Left kidney (tissue), 2 donors: ENCODE data around the gene KATNAL2. TPM values are rescaled to one million over a fixed set of nuclear protein-coding genes. Genes with fewer than 3 reads are reported as not detected.
"Not testable (repeated sequence)": the region's sequence is repeated elsewhere in the genome, so short reads cannot be mapped to it uniquely, and the experiment has no call there.

Experiments
- DNase-seq: peaks from one replicate; pipeline ENCODE4 v3.0.0-alpha.2; 2013
- polyA plus RNA-seq: library from polyadenylated mRNA; unstranded; fragments of 120-200 nt; gene quantifications from one replicate; pipeline ENCODE4 v1.2.1, GENCODE V29; 2013; ENCODE audit not compliant: insufficient read length

KATNAL2 gene
- polyA plus RNA-seq, 1 donor: 14.1 TPM

DNA sequence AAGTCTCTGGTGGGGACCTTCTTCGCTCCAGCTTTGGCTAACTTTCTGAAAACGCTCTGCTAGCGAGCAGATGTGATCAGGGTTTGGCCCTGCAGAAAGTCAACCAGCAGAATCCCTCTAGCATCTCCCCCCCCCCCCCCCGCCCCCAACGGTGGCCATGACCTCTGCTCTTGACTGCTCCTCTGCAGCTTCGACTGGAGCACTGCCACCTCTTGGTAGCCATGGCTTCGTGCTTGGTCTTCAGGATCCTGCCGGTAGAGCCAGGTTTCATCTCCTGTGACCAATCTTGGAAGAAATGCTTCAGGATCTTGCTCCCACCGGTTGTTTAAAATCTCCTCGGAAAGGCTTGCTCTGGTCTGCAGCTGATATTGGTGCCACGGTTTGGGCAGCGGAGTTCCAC lies 113.5 kb downstream of the KATNAL2 start:
- not testable (repeated sequence) for DNase-seq

DNA sequence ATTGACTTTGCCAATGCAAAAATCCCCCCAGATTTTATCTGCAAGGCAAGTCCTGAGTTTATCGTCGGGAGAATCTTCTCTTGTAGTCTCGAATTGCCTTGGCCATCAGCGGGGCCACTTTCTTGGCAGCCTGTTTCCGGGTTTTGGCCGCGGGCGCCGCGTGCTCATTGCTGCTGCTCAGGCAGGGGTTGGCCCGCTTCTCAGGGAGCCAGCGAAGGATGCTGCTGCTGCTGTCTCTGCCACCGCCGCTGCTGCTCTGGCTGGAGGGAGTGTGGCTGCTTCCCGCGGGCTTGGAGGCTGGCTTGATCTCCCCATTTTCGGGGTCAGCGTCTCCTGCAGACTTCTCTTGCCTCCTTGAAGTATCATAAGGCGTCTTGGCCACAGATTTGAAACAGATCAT lies 115.5 kb downstream of the KATNAL2 start:
- no peak for DNase-seq

DNA sequence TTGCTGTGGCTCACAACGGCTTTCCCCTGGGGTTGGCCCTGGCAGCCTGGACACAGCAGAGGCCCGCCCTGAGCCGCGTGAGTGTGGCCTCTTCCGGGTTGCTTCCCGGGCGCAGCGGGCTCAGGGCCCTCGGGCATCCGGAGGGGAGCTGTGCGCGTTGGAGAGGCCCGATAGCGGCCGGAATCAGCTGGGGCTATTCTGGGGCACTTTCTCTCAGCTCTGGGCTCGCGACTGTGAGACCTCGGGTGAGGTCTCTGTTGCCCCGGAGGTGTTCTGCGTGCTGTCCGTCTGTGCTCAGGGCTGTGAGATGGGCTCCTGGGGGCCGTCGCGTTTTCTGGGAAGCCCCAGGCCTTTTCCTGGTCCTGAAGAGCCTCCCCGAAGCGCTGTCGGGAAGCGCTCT lies 117.2 kb downstream of the KATNAL2 start:
- not testable (repeated sequence) for DNase-seq

DNA sequence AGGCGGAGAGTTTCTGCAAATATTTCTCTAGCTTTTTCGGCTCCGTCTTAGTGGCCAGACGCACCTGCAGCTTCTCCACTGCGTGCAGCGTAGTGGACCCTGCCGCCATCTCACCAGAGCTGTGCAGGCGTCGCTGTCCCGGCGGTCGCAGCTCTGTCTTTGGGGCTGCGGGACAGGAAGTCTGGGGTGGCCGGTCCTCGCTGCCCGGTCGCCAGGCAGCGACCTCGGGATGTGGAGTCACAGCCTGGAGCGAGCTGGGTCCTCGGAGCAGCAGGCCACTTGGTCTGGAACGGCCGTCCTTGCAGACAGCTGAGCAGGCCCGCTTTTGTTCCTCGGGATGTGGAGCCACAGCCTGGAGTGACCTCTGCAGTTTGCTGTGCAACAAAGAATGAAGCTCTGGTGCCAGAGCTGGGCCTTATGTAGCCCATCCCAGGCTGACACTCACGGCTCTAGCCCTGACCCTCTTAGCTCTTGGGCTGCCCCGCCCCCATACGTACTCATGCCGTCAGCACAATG lies 117.8 kb downstream of the KATNAL2 start, which contains the start of gene ELOA2:
Gene ELOA2 (minus strand): TSS at position 466 of the 516 bp plus-strand sequence. CDS start 357 bp downstream, at position 109.
- no peak for DNase-seq

DNA sequence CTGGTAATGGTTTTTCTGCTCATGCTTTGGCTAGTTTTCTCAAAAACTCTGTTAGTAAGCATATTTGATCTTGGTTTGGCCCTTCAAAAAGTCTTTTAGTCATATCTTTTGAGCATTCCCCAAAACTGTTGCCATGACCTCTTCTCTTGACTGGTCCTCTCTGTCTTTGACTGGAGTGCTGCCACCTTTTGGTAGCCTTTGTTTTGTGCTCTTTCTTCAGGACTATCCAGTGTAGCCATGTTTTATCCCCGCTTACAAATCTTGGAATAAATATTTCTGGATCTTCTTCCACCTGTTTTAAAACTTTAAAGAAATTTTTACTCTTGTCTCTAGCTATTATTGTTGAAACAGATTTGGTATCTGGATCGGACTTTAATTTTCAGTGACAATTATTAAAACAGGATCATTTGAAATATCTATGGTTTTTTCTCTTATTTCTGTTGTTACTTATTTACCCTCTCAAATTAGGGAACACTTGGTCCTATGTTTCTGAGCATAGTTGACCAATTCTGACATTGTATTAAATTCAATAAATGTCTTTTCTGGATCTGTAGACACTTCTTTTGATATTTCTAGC lies 119.0 kb downstream of the KATNAL2 start:
- DNase-seq: peak; percentile 8

DNA sequence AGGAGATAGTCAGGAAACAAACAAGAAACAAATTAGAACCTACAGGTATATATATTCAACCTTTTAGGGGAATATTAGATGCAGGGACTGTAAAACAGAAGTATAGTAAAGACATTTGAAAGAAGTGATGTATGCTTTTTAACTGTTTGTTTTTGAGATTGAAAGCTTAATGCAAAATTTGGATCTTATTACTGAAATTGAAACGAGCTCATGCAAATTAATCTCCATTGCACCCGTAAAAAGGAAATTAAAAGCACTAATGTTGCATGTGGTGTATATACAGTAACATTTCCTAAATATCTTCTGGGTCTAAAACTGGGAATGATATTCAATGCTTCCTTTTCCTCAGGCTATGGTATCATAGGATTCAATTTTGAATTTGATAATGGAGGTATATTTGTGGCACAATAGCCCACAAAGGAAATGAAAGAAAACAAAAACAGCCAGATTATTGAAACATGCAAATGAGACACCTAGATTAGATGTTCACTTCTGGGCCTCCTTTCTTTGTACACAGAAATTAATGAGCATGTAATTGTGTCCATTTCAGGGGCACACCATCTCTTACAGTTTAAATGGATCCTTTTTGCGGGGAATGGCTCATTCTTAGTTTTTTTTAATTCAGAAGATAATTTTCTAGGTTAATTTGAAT lies 119.7 kb downstream of the KATNAL2 start:
- no peak for DNase-seq

DNA sequence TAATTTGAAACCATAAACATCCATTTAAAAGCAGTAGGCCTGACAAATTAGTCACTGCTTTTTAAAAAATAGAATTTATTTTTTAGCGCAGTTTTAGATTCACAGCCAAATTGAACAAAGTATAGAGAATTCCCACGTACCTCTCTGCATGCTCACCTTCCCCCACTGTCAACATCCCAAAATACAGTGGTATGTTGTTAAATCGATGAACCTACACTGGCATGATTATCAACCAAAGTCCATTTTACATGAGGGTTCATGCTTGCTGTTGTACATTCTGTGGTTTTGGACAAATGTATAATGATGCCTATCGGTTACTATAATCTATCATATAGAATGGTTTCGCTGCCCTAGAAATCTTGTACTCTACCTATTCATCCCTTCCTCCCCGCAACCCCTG lies 123.6 kb downstream of the KATNAL2 start:
- DNase-seq: no peak

DNA sequence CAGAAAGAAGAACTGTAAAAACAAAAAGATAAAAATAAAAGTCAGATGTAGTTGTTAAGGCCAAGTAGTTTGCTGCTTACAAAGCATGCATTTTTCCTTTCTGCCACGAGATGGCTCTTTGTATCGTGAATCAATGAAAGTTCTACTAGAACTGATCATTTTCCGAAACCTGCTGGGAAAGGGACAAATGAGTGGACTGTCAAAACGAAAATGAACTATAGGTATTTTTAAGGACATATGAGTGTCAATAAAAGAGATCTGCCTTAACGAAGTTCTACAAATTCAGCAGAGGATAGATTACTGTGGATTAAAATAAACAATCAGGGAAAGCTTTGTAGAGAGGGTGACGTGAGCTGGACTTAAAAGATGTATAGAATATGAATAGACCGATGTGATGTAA lies 133.1 kb downstream of the KATNAL2 start:
- DNase-seq: peak; percentile 30

DNA sequence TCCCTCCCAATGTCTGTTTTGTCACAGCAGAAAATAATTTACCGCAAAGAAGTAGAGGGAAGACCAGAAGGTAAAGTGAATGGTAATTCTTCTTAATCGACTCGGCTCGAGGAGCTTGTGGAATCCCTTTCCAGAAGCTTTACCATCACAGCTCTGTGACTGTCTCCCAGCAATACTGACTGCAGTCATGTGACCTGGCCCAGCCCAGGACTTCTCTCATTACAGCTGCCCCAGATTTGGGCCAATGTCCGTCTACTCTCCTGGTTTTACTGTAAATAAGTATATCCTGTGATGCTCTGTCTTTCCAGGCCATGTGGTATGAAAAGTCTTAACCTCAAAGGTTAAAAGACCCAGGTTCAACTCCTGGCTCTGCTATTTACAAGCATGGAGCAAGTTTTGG lies 137.0 kb downstream of the KATNAL2 start:
- DNase-seq: no peak

DNA sequence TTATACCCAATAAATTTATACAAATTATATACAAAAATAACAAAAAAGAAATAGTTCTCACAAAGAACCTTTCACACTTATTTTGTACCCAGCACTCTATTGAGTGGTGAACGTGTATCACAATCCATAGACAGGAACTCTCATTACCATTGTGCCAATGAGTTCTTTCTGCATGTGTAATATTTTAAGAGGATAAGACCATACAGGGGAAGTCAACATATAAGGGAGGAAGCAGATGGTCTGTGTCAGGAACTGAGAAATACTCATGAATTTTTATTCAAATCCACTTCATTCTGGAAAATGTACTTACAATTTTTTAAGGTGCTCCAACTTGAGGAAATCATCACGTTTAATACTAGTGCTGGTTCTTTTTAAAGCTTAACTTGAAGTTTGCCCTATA lies 145.1 kb downstream of the KATNAL2 start:
- DNase-seq: no peak

DNA sequence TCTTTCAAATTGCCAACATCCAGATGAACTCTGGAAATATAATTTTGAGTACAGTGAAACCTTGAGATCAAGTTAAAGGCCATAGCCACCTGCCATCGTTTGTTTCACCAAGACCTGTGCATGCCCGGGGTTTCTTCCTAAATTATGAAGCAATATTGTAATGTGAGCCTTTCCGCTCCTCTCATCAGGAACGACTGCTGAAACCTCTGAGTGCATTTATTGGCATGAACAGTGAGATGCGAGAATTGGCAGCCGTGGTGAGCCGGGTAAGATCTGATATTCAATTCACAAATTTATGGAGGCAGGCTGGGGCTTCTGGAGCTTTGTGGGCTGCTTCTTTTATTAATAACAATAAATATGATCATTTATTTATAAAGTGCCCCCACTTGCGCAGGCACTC lies 145.7 kb downstream of the KATNAL2 start:
- no peak for DNase-seq

DNA sequence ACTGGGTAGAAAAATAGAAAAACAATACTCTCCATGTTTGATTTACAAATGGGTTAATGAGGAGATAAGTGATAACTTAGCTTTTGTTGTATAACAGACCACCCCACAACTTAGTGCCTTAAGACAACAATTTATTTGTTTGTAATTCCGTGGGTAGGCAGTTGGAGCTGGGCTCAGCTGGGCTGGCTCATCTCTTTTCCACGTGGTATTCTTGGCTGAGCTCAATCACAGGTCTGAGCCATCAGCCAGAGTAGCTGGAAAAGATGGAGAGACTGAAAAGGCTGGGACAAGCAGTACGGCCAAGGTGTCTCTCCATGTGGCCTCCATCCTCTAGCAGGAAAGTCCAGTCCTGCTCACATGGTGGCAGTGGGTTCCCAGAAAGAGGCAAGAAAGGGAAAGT lies 150.2 kb downstream of the KATNAL2 start:
- DNase-seq: no peak

DNA sequence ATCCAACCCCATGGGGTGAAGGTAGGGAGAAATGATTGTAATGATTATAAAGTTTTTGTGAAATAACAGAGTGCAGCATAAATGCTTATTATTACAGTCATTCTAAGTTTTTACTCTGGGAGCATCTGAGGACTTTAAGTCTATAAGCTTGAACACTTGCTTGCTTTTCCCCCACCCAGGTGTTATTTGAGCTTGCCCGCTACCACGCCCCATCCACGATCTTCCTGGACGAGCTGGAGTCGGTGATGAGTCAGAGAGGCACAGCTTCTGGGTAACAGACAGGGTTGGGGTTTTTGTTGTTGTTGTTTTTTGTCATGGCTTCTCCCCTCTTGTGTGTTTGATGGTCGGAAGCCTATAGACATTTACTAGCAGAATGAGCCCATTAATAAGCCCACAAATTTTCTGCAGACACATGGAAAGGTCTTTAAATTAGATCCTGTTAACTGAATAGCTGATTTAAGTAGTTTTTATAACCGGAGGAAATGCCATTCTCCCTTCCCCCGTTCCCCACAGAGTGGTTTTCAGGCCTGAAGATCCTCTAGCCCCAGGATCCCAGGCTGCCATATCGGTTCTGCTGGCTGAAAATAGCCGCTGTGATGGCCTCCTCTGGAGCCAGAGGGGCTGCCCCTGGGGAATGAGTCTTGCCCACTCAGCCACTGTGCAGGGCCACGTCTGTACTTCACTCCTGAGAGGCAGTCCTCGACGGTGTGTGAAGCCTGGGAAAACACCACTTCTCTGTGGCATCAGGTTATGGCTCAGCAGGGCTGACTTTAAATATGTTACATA lies 157.9 kb downstream of the KATNAL2 start:
- no peak for DNase-seq

DNA sequence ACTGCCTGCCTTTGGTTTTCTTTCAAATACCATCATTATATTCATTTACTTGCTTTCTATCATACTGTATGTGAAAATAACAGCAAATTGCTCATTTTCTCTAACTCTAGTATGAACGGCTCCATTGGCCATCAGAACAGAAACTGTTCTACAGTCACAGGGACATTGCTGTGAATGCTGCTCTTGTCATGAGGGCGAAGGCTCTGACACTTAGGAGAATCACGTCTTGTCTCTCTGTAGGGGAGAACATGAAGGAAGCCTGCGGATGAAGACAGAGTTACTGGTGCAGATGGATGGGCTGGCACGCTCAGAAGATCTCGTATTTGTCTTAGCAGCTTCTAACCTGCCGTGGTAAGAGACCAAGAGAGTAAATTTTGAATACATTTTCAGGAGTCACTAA lies 159.7 kb downstream of the KATNAL2 start:
- no peak for DNase-seq

DNA sequence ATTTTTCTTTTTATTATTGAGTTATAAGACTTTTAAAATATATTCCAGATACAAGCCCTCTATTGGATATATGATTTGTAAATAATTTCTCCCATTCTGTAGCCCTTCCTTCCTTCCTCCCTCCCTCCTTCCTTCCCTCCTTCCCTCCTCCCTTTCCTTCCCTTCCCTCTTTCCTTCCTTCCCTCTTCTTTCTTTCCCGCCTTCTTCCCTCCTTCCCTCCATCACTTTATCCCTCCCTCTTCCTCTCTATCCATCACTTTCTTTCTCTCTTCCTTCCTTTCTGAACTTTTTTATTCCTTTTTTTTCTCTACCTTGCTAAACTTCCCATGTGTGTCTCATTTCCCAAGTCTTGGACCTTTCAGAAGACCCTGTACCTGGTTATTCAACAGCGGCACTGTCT lies 163.5 kb downstream of the KATNAL2 start:
- DNase-seq: no peak

DNA sequence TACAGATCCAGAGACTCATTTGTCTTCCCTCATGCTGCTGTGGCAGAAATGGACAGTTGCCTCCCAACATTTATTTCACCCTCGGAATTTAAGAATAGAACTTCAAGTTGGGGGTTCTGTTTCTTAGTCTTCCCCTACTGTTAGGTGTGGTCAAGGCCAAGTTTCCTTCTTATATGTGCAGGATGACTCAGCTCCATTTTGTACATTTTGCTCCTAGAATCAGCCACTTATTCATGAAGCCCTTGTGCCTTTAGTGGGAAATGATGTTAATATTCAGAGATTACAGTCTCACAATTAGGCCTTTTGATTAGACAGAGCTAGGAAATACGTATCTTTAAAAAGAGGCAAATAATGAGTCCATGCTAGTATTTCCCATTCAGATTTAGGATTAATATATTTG lies 164.2 kb downstream of the KATNAL2 start:
- DNase-seq: no peak

DNA sequence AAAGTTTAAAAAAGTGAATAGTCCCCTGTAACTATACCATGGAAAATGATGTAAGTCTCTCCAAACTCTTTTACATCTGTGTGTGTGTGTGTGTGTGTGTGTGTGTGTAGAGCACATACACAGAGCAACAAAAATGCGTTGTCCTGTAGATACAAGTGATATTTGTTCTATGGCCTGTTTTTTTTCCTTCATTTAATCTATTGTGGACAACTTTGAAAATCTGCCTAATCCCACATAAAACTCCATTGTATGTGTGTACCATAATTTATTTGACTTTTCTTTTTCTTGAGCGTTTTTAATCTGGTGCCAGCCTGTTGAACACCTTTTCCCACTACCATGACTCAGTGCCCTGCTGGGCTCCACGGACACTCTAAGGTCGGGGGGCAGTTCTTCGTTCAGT lies 170.3 kb downstream of the KATNAL2 start:
- DNase-seq: no peak

DNA sequence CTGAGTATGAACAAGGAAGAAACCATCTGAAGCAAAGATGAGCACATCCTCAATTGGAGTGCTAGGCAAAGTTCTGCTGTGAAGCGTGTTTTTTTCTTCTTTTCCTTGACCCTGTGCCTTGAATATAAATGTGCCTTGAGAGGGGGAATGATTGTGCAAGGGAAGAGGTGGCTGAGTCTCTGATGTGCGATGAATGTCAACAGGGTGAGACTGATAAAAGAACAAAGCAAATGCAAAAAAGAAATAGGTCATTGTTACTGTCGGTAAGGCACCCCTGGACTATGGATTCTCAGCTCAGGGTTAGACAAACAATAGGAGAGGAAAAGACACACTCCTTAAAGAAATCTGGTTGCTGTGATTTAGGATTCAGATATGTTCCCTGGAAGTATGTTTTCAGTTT lies 178.4 kb downstream of the KATNAL2 start:
- no peak for DNase-seq

DNA sequence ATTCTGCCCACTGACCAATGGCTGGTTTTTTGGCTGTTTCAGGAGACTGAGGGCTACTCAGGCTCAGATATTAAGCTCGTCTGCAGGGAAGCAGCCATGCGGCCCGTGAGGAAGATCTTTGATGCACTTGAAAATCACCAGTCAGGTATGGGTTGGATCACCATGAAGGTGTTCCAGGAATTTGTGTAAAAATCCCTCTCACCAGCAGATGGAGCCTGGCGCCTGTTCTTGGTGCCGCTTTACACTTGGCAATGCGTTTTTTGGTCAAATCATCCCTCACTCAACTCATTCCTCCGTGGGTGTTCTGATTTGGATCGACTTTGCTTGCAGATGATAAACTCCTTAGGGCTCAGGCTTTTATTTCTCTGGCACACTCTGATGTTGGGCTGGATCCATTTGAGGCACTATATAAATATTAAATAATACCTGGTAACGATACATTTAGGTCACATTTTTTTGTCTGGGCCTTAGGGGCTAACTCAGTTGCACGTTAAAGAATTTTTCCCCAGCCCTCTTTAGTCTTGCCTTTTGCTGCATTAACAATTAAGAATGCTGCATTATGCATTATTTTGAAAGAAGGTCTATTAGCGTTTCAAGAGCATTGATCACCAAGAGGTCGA lies 182.9 kb downstream of the KATNAL2 start:
- DNase-seq: peak; percentile 42

DNA sequence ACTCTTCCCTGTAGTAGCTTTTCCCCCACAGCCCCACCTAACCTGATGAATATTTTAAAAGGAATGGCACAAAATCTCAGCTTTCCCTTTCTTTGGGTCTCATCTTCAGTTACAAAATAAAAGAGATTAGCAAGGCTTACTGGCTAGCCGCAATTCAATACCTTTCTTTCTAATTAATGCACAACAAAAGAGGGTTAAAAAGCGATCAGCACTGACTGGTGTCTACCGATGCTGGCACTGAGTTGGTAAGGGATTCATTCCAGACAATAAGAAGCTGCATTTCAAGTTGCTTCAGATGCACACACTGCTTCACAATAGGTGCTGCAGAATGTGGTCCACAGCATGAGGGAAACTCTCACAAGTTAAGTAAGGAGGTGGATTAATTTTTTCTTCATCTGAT lies 191.0 kb downstream of the KATNAL2 start:
- no peak for DNase-seq

DNA sequence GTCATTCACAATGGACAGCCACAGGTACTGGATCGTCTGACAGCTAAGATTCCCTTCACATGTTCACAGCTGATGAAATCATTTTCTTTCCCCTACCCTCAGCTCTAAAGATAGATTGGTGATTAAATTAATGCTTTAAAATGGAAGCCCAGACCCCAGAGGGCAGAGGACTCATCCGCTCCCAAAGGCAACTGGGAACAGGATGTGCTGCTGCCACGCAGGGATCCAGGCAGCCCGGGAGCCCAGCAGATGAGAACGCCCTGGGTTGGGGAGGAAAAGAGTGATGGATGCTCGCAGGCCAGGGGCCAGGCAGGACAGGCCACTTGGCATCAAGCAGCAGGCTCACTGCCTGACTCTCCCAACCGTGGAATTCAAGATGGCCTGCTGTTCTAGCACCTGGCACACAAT lies 191.6 kb downstream of the KATNAL2 start:
- no peak for DNase-seq

DNA sequence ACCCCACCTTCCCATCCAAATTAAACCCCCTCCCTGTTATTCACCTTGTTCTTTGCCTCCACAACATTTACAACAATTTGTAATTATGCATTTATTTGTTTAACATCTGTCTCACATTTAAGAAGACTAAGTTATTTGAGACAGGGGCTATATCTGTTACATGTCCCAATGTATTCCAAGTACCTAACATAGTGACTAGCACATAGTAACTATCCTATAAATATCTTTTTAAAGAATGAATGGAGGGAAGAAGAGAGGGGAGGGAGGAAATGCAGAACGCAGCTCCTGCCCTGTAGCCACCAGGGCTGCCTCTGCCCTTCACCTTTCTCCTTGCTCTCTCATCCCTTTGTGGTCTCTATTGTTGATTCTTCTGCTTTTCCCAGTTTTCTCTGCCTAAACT lies 192.3 kb downstream of the KATNAL2 start:
- no peak for DNase-seq
